HG03045 (cell line): ENCODE measurements around the gene PPP4R4.
"Not testable (repeated sequence)": the region's sequence is repeated elsewhere in the genome, so short reads cannot be mapped to it uniquely, and the experiment has no call there.

Experiments used
- ATAC-seq: cut with Tn5 transposase; IDR thresholded peaks from one replicate; pipeline ENCODE4 v1.9.1; 2021; ENCODE audit warnings: mild to moderate bottlenecking, moderate library complexity; ENCODE audit not compliant: unreplicated experiment

Gene PPP4R4

GRCh38 chr14:94144765-94145164 lies 29.4 kb upstream of the PPP4R4 start:
- no peak for ATAC-seq

DNA sequence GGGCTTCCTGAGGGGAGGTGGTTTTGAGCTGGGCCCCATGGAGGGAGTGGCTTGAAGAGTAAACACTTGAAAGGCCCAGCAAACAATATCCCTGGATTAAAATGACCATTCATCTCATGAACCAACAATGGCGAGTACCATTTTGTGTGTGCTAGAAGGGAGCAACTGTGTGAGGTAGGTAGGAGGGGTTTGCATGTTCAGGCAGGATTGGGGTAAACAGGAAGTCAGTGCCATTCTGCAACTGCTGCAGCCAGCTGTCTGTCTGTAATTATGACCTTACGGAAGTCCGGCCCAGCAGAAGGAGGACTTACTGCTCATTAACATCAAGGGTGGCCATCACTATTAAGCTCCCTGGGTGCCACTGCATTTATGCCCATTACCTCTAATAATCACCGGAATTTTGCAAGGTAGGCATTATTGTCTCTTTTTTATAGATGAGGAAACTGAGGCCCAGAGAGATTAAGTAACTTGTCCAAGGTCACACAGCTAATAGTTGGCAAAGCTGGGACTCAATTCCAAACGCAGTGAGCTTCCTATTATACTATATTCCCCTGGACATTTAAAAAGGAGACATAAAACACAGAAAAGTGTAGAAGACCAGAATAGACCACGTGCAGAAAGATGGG lies 28.1 kb upstream of the PPP4R4 start:
- no peak for ATAC-seq

DNA sequence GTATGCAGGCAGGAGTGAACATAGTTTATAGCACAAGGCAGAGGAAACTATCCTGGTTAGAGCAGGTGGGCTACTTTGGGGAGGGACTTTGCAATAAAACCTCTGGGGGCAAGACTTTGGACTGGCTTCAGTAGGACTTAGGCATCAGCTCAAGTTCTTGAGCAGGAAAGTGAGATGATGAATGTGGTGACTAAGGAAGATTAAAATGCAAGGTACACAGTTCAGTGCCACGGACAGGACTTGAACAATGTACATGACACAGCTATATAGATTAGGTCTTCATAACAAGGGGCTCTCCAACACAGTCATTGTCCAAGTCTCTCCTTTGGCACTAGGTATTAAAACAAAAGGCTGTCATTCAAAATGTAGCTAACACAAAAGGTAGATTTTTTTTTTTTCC lies 21.4 kb upstream of the PPP4R4 start:
- ATAC-seq = no peak

- no peak for ATAC-seq
Measured at GRCh38 chr14:94153750-94154342, 20.3 kb upstream of the PPP4R4 start.

- not testable (repeated sequence) for ATAC-seq
Measured at GRCh38 chr14:94156143-94156542, 18.0 kb upstream of the PPP4R4 start.

DNA sequence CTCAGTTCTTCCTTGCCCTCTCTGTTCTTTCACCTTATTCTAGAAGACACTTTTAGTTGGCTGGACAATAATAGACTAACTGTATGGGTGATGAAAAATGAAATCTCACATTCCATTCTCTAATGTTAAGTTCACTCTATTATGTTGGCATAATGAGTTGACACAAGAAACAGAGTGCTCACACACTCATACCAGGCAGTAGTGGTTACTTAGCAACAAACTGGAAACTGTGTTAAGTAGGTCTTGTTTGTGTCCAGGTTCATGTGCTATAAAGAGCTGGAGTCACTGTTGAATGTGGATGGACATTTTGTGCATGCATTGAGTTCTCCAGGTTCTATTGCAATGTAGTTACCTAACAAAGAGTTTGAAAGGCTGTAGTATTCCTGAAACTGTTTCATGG lies 16.9 kb upstream of the PPP4R4 start:
- no peak for ATAC-seq

GRCh38 chr14:94158239-94158883 lies 15.8 kb upstream of the PPP4R4 start:
- no peak for ATAC-seq

GRCh38 chr14:94161058-94161457 lies 13.1 kb upstream of the PPP4R4 start:
- ATAC-seq = no peak

DNA sequence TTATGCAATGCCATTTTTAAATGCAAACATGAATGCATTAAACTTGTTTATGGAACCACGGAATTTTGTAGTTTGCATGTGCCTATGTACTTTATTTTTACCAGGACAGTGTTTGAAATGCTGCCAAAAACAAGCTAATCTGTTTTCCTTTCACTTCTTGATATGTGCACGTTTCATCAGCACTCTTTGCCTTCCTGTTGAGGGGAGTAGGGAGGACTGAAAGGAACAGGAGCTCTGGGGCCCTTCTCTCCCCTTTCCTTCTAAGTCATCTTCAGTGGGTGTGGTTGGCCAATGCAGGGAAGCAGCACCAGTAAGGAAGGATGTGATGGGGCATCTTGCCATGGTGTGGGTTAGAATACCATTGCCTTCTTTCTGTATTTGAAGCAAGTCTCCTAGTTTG lies 12.1 kb upstream of the PPP4R4 start:
- no peak for ATAC-seq

- no peak for ATAC-seq
Measured at GRCh38 chr14:94162466-94162865, 11.7 kb upstream of the PPP4R4 start.

DNA sequence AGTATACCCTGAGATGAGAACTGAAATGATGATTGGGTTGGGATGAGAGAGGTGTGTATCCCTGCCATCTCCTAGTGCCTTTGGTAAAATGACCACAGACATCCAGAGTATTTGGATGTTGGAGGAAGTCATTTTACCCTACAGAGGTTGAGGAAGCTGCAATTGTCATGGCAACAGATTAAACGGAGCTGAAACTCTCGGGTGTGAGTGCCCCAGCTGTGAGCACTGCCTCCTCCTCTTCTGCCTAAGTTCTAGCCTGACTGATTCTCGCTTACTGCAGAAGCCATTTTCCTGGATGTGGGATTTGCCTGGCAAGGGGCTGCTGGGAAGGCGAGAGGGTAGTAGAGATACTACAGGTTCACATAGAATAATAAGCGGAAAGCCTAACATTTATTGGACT lies 10.3 kb upstream of the PPP4R4 start:
- no peak for ATAC-seq

GRCh38 chr14:94164685-94165431 lies 9.3 kb upstream of the PPP4R4 start:
- ATAC-seq = no peak

- ATAC-seq = no peak
Measured at GRCh38 chr14:94165744-94166143, 8.4 kb upstream of the PPP4R4 start.

DNA sequence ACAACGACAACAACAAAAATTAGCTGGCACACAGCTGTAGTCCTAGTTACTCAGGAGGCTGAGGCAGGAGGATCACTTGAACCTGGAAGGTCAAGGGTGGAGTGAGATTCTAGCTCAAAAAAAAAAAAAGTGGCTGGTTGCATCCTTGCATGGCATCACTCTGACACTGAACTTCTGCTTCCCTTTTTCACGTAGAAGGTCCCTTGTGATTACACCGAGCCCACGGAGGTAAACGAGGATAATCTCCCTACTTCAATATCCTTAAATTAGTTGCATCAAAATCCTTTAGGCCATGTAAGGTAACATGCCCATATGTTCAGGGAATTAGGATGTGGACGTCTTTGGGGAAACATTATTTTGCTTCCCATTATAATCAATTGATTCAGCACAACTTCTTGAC lies 4.0 kb upstream of the PPP4R4 start:
- ATAC-seq = no peak

DNA sequence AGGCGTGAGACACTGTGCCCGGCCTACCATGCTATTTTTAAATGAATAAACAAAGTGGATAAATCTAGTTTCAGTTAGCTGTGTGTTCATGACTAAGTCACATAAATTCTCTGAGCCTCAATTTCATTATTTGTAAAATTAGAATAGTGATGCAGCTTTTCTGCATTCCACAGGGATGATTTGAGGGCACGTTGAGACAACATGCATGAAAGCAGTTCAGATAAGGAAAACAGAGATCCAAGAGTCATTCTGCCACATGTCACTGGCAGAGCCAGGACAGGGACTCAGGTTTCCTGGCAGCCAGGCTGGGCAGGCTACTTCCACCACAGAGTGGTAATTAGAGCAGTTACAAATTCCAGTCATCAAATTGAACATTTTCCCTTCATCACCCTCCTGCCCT lies 2.9 kb upstream of the PPP4R4 start:
- ATAC-seq = no peak

- no peak for ATAC-seq
Measured at GRCh38 chr14:94172545-94172944, 1.6 kb upstream of the PPP4R4 start.

- no peak for ATAC-seq
Measured at GRCh38 chr14:94173471-94173884, 644 bp upstream of the PPP4R4 start.

GRCh38 chr14:94174604-94175010 lies 485 bp downstream of the PPP4R4 start:
- ATAC-seq = no peak

DNA sequence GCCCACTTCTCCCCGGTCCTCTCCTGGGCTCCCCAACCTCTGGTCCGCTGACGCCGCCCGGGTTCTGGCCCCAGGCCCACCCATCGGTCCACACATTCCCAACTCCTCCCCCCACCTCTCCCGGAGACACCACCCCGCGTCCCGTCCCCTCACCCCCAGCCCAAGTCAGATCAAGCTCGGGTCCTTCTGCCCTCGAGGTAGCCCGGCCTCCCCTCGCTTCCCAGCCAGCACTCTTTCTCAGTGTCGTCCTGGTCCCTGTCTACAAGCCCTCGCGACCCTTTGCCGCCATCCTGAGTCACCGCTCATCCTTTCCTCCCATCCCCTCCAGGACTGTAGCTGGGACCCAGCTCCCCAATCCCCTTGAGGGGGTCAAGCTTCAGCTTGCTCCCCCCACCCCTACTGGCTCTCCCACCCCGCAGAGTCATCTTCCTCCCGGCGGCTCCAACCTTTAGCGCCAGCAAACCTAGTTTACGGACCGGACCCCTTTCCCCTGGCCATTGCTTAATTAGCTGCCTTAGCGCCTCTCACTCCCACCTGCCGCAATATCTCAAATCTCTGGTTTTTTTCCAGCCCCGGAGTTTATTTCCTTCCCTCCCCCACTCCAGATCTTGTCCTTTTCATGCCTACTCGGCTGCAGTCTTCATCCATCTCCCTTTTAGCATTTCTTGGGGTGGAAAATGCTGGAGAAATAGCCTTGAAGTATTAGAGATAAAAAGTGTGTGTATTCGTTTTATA lies 1.1 kb downstream of the PPP4R4 start:
- ATAC-seq = no peak

- no peak for ATAC-seq
Measured at GRCh38 chr14:94175747-94176146, 1.6 kb downstream of the PPP4R4 start.

GRCh38 chr14:94176808-94177207 lies 2.7 kb downstream of the PPP4R4 start:
- no peak for ATAC-seq
